HG02884 (cell line): Measurements from ENCODE around the gene CACNA2D3.

Experiments
- ATAC-seq: cut with Tn5 transposase; IDR thresholded peaks from one replicate; pipeline ENCODE4 v1.9.1; 2021; ENCODE audit warnings: mild to moderate bottlenecking, moderate library complexity; ENCODE audit not compliant: unreplicated experiment

Gene CACNA2D3

GRCh38 chr3:54126551-54126950 lies 4.2 kb downstream of the CACNA2D3 start:
- ATAC-seq, result no peak

- ATAC-seq, result no peak
Observed at GRCh38 chr3:54127499-54128056, 5.2 kb downstream of the CACNA2D3 start.

GRCh38 chr3:54131026-54131605 lies 8.8 kb downstream of the CACNA2D3 start:
- ATAC-seq, result no peak

- ATAC-seq, result no peak
Observed at GRCh38 chr3:54131890-54132289, 9.5 kb downstream of the CACNA2D3 start.

GRCh38 chr3:54132685-54133084 lies 10.3 kb downstream of the CACNA2D3 start:
- no peak for ATAC-seq

GRCh38 chr3:54133196-54133595 lies 10.8 kb downstream of the CACNA2D3 start:
- ATAC-seq, result no peak

- no peak for ATAC-seq
Observed at GRCh38 chr3:54134155-54134554, 11.8 kb downstream of the CACNA2D3 start.

- no peak for ATAC-seq
Observed at GRCh38 chr3:54134713-54135112, 12.4 kb downstream of the CACNA2D3 start.

GRCh38 chr3:54137311-54137710 lies 15.0 kb downstream of the CACNA2D3 start:
- no peak for ATAC-seq

- ATAC-seq, result no peak
Observed at GRCh38 chr3:54138937-54139547, 16.7 kb downstream of the CACNA2D3 start.

- ATAC-seq, result no peak
Observed at GRCh38 chr3:54139630-54140029, 17.3 kb downstream of the CACNA2D3 start.

GRCh38 chr3:54144284-54144683 lies 21.9 kb downstream of the CACNA2D3 start:
- ATAC-seq, result no peak

- ATAC-seq, result no peak
Observed at GRCh38 chr3:54146506-54147239, 24.3 kb downstream of the CACNA2D3 start.

GRCh38 chr3:54150864-54151467 lies 28.6 kb downstream of the CACNA2D3 start:
- no peak for ATAC-seq

- no peak for ATAC-seq
Observed at GRCh38 chr3:54153477-54153876, 31.1 kb downstream of the CACNA2D3 start.

- ATAC-seq, result no peak
Observed at GRCh38 chr3:54157860-54158259, 35.5 kb downstream of the CACNA2D3 start.

GRCh38 chr3:54159917-54160316 lies 37.6 kb downstream of the CACNA2D3 start:
- no peak for ATAC-seq

GRCh38 chr3:54163441-54163840 lies 41.1 kb downstream of the CACNA2D3 start:
- no peak for ATAC-seq

- no peak for ATAC-seq
Observed at GRCh38 chr3:54164192-54164975, 42.0 kb downstream of the CACNA2D3 start.

- no peak for ATAC-seq
Observed at GRCh38 chr3:54165865-54166264, 43.5 kb downstream of the CACNA2D3 start.

GRCh38 chr3:54167999-54168398 lies 45.6 kb downstream of the CACNA2D3 start:
- ATAC-seq, result no peak
